HT1080 (cell line): Measurements from ENCODE around the gene EYA2. TPM values are rescaled to one million over a fixed set of nuclear protein-coding genes. Genes with fewer than 3 reads are reported as not detected.

ENCODE experiments used
- DNase-seq: peaks from one replicate; pipeline ENCODE4 v3.0.0-alpha.2; 2015; ENCODE audit warnings: low read depth
- total RNA-seq: library from RNA; depleted of rRNA; stranded (reverse); fragments of >200 nt; shearing (Covaris generic); gene quantifications from 2 replicates; pipeline ENCODE4 v1.2.3, GENCODE V29; 2014

EYA2 gene
- total RNA-seq, 1 experiment from 2014 or later = not detected

GRCh38 chr20:47099825-47100441 lies 205.3 kb downstream of the EYA2 start:
- DNase-seq = no peak

DNA sequence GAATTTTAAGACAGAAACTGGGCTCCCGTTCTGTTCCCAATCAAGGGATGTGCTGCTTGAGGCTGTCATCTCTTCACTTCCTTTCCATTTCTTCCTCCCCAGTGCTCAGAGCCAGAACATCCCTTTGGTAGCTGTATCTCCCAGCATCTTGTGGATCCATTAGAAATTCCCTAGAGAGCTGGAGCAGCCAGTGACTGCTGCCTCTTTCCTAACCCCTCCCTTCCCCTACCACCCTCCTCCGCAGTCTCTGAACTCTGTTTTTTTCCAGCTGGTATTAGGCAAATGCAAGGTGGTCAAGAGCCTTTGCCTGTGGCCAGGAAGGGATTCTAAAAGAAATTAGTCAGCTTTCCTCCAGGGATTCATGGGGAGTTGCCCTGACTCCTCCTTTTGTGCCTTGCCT lies 208.0 kb downstream of the EYA2 start:
- no peak for DNase-seq

DNA sequence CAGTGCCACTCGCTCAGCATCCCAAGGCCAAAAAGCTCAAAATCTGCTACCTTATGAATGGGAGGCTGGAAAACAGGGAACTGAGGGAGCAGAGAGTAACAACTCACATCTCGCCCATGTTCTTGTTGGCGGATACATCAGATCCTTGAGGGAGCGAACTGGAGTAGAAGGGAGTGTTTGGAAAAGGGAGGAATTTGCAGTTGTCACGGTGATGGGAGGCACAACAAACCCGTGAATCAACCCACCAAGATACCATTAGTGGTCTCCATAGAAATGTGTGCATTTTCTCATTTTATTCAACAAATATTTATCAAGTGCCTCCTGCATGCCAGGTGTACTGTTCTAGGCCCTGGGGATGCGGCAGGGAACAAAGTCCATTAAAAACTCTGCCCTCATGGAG lies 212.1 kb downstream of the EYA2 start:
- no peak for DNase-seq

DNA sequence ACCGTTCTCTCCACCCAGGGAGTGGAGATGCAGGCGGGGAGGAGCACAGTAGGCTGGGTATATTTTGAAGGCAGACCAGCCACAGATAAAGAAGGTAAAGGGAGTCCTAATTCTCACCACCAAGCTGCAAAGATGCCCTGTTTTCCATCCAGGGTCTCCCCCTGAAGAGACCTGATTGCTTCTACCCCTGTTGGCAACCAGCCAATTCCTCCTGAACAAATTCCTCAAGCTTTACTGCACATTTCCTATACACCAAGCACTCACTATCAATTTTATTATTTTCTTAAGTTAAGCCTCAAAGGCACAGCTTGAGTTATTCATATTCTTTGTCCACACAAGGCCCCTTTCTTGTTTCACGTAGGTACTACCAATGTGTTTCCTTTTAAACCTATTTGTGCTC lies 214.4 kb downstream of the EYA2 start:
- DNase-seq = no peak

DNA sequence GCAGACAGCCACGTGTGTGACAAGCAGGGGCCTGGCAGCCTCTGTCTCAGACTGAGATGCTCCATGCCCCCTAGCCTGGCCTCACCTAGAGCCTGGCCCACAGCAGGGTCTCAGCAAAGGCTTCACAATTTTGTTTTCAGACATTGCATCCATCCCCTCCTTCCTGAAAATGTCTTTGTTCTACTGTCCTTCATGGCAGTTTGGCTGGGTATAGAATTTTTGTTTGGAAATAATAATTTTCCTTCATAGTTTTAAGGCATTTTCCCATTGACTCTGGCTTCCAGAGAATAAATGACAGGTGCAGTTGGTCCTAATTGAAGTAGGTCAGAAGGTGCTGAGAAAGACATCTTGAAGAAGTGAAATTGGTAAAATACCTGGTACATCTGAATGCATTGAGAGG lies 216.2 kb downstream of the EYA2 start:
- DNase-seq = no peak

- no peak for DNase-seq
Measured at GRCh38 chr20:47111576-47111975, 216.9 kb downstream of the EYA2 start.

DNA sequence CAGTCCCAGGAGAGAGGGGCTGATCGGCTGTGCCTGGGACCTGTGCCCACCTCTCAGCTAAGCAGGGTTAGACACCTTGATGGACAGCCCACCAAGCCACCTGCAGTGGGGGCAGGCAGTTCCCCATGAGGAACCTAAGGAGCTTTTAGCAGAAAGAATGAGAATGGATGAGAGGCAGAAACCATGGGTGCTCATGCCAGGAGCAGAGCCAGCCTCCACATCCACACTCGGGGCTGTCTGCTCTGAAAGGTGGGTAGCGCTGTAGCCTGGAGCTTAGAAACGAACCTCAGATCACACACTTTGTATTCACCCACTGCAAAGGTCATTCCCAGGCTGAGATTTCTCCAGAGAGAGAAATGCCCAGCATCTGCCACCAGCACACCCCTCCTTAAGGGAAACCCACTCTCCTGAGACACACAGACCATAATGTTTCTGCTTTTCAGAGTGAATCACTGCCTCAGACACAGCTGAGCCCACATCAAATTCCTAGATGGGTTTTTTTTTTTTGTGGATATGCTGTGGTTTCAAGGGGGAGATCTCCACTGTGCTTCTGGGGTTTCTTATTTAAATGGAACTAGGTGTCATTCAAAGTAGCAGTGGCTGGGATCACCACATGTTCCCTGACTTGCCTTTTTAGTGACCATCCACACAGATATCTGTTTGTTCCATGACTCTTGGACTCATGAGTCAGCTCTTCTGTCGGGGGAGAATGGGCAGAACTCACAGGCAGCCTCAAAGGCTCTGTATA lies 218.9 kb downstream of the EYA2 start:
- peak; percentile 51 for DNase-seq

GRCh38 chr20:47115694-47116093 lies 221.1 kb downstream of the EYA2 start:
- no peak for DNase-seq

DNA sequence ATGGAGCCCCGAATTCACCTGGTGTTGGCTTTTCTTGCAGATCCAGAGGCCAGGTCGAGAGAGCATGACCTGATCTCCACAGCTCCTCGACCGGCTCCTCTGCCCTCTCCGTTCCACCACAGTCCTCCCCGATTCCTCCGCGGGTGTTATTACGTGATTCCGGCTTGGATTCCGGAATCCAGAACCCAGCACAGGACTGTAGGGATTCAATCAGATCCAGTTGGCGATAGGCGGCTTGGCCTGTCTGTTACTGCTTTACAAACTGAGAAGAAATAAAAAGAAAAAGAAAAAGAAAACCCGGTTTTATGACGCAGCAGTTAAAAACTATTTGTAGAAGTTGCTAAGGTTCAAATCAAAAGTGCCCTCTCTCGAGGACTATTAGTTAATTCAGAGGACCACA lies 222.7 kb downstream of the EYA2 start:
- DNase-seq = no peak

DNA sequence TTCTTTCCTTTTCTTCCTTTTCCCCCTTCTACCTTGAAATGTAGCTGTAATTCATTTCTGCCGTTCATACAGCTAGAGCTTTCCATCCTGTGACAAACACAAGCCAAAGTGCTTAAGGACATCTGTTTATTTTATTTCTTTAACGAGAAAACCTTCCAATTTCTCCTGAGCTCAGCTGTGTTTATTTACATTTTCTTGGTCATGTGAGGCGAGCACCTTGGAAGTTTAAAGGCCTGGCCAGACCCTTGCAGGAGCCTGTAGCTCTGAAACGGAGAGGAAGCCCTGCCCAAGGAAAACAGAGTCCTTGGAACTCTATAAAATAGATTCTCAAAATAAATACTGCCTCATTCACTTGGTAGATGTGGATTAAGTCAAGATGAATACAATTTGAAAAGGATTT lies 223.1 kb downstream of the EYA2 start:
- DNase-seq = no peak

- no peak for DNase-seq
Measured at GRCh38 chr20:47118206-47118605, 223.6 kb downstream of the EYA2 start.

- DNase-seq = no peak
Measured at GRCh38 chr20:47118641-47119040, 224.0 kb downstream of the EYA2 start.

- DNase-seq = no peak
Measured at GRCh38 chr20:47120346-47120936, 225.8 kb downstream of the EYA2 start.

DNA sequence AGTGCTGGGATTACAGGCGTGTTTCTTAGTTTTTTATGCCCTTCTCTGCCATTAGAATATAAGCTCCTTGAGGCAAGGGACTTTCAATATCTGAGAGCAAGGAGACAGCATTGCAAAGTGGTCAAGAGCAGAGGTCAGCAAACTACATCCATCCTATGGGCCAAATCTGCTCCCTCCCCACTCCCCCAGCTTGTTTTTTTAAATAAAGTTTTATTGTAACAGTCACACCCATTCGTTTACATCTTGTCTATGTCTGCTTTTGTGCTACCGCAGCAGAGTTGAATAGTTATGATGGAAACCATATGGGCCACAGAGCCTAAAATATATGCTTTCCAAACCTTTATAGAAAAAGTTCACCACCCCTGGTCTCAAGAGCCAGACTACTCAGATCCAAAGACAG lies 227.9 kb downstream of the EYA2 start:
- DNase-seq = no peak

DNA sequence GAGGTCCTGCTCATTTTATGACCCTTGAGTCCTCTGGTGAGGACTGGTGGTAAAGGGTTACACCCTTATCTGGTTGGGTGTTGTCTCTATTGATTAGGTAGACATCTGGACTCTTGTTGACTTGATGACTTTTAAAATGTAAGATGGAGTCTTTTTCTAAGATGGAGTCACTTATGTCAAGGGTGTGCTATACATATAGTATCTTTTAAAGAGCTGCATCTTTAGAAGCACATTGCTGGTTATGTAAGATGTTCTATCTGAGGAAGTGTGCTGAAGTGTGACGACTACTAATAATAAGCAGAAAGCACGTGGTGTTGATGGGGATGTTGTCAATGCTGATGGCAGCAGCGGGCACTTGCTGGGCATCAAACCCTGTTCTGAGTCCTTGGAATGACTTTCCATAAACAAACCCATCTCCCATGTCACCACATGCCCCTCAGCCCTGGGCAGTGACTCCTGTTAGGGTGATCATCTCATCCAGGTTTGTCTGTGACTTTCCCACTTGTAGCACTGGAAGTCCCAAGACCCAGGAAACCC lies 229.6 kb downstream of the EYA2 start:
- no peak for DNase-seq

DNA sequence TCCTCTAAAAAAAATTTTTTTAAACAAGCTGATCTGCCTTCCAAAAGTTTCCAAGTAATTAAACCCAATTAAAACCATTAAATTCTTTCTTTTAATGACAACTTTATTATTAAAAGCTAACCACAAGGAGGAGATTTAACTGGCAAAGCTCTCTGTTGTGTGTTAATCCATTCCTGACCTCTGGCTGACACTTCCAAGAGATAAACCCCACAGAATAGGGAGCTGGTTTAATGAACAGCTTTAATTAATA lies 230.8 kb downstream of the EYA2 start:
- DNase-seq = no peak

- DNase-seq = no peak
Measured at GRCh38 chr20:47125758-47126591, 231.3 kb downstream of the EYA2 start.

GRCh38 chr20:47126709-47127108 lies 232.1 kb downstream of the EYA2 start:
- DNase-seq = no peak

- DNase-seq = no peak
Measured at GRCh38 chr20:47127546-47127945, 232.9 kb downstream of the EYA2 start.

GRCh38 chr20:47127999-47128398 lies 233.4 kb downstream of the EYA2 start:
- no peak for DNase-seq

GRCh38 chr20:47129306-47129705 lies 234.7 kb downstream of the EYA2 start:
- no peak for DNase-seq
